VCaP (cell line): ENCODE data around the gene PHACTR3.

Experiments
- H3K27ac ChIP-seq: fragments of 450-650 bp; 2 replicates; pipeline ENCODE4 v1.5.1; 2017
- CTCF ChIP-seq: fragments of 450-650 bp; conservative IDR thresholded peaks from 2 replicates; pipeline ENCODE4 v1.5.1; 2017; ENCODE audit warnings: mild to moderate bottlenecking, moderate library complexity

The PHACTR3 gene

GRCh38 chr20:59576216-59576953 lies 28.0 kb upstream of the PHACTR3 start:
- TF ChIP-seq CTCF = peak; percentile 40

GRCh38 chr20:59577037-59577808 lies 27.1 kb upstream of the PHACTR3 start:
- H3K27ac ChIP-seq = no peak overlapping the region
- no peak; the same call in 1 of the 2 replicates for TF ChIP-seq CTCF

More at GRCh38 chr20:59576216-59576953, 28.0 kb upstream of the PHACTR3 start:
- no peak overlapping the region for H3K27ac ChIP-seq

GRCh38 chr20:59577809-59578435 lies 26.4 kb upstream of the PHACTR3 start:
- H3K27ac ChIP-seq = no peak overlapping the region
- 0 out of 2 replicates have a peak, but pooled peaks have one; percentile 18 for TF ChIP-seq CTCF

GRCh38 chr20:59578436-59579403 lies 25.6 kb upstream of the PHACTR3 start:
- no peak for TF ChIP-seq CTCF
- no peak overlapping the region for H3K27ac ChIP-seq

GRCh38 chr20:59579404-59580145 lies 24.8 kb upstream of the PHACTR3 start:
- no peak for TF ChIP-seq CTCF
- no peak overlapping the region for H3K27ac ChIP-seq

GRCh38 chr20:59580146-59580946 lies 24.0 kb upstream of the PHACTR3 start:
- H3K27ac ChIP-seq = no peak overlapping the region
- TF ChIP-seq CTCF = no peak
